Posterior vena cava (tissue), 2 donors: Measurements from ENCODE around the gene POC1B. TPM values are rescaled to one million over a fixed set of nuclear protein-coding genes. Genes with fewer than 3 reads are reported as not detected.

Experiments
- DNase-seq: peaks from one replicate; pipeline ENCODE4 v3.0.0-alpha.2; 2020; ENCODE audit warnings: low spot score
- intact Hi-C, 2 donors: fragments of 100-400 bp; cut with DNase I; formaldehyde crosslinking; loops; one replicate each; pipeline versions ENCODE4 v1.14.1 to v1.14.2; 2022 to 2023
- total RNA-seq, 2 donors: library from RNA; stranded (reverse); fragmentation: NEBNext Ultra II Directional; extraction: Animal tissue kit (Norgen Biotek cat#: 25700); gene quantifications; one replicate each; pipeline ENCODE4 v1.2.1, GENCODE V29; 2021
- donor health status: DM: yes; HTN: yes; CAD: no.
- donor health status: DM: yes; HTN: yes; CAD: no.

The POC1B gene
- total RNA-seq, 2 donors from 2014 or later = 12.3 to 22.1 TPM

- DNase-seq = no peak
- intact Hi-C loops = loop anchor here in 1 of 2 donors (2.0 kb wide), 1 partner anchor 64 kb away; no protein-coding TSS in a partner anchor
These were observed 18.6 kb downstream of the POC1B start for GRCh38 chr12:89507015-89507824.

- intact Hi-C loops = loop anchor here in 1 of 2 donors (2.0 kb wide), 1 partner anchor 65 kb away; no protein-coding TSS in a partner anchor
- DNase-seq = no peak
These were observed 19.8 kb downstream of the POC1B start for GRCh38 chr12:89506050-89506449.

DNA sequence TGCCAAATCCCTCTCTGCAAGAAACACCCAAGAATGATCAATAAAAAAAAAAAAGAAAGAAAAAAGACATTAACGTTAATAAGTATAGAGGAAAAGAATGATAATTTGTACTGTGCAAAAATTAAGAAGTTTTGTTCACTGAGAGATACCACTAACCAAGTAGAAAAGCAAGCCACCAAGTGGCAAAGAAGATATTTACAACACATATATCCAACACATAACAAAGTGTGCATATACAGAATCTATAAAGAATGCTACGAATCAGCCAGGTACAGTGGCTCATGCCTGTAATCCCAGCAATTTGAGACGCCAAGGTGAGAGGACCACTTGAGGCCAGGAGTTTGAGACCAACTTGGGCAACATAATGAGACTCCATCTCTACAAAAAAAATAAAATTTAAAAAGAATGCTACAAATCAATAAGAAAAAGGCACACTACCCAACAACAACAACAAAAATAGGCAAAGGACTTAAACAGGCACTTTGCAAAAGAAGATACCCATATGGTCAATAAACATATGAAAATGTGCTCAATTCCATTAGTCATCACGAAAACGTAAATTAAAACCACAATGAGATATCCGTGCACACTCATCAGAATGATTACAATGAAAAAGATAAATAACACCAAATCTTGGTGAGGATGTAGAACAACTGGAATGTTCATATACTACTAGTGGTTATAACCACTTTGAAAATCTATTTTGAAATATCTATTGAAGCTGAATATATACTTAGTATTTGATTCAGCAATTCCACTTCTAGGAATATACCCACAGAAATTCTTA, 21.1 kb downstream of the POC1B start:
- intact Hi-C loops = no loop called here
- no peak for DNase-seq

DNA sequence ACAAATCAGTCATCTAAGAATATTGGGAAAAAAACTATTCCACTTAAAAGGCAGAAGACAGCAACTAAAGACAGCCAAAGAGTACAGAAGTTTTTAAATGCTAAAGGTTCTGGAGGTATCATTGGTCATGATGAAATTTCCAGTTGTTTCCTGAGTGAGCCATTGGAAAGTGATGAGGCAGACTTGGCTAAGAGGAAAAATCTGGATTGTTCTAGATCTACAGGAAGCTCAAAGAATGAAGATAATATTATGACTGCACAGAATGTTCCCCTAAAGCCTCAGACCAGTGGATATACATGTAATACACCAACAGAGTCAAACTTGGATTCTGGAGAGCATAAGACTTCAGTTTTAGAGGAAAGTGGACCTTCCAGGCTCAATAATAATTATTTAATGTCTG, 24.1 kb downstream of the POC1B start:
- intact Hi-C loops = no loop called here
- no peak for DNase-seq

DNA sequence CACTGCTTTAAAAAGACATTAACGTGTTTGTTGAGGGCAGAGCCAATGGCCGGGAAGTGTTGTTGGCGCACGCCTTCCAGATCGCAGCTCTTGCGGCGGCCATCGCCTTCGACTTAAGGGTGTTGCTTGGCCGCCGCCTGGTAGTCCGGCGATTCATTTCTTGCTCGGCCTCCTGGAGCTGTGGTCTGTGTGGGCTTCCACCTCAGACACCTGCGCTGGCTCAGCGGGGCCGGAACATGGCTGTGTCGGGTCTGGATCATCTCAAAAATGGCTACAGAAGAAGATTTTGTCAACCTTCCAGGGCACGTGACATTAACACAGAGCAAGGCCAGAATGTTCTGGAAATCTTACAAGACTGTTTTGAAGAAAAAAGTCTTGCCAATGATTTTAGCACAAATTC, 26.0 kb downstream of the POC1B start:
- DNase-seq = no peak
- intact Hi-C loops = no loop called here

GRCh38 chr12:89497467-89497866, 28.4 kb downstream of the POC1B start:
- no peak for DNase-seq
- intact Hi-C loops = no loop called here

DNA sequence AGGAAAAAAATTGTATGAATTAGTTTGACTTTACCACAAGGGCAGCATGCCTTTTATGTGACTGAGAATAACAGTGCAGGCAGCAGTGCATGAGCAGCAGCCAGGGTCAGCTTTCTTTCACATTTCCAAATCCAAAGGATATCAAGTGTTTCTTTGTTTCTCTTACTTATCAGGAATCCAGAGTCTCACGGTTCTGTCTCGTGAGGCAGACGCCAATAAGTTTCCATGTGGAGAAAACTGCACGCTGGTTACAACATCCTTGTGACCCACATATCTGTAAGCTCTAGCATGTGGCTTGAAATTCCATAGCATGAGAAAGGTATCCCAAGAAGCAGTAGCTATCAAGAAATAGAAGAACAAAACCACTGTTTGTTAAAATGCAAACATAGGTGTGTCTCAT, 28.8 kb downstream of the POC1B start:
- intact Hi-C loops = no loop called here
- no peak for DNase-seq

GRCh38 chr12:89494411-89495231, 31.2 kb downstream of the POC1B start:
- intact Hi-C loops = no loop called here
- DNase-seq = no peak

DNA sequence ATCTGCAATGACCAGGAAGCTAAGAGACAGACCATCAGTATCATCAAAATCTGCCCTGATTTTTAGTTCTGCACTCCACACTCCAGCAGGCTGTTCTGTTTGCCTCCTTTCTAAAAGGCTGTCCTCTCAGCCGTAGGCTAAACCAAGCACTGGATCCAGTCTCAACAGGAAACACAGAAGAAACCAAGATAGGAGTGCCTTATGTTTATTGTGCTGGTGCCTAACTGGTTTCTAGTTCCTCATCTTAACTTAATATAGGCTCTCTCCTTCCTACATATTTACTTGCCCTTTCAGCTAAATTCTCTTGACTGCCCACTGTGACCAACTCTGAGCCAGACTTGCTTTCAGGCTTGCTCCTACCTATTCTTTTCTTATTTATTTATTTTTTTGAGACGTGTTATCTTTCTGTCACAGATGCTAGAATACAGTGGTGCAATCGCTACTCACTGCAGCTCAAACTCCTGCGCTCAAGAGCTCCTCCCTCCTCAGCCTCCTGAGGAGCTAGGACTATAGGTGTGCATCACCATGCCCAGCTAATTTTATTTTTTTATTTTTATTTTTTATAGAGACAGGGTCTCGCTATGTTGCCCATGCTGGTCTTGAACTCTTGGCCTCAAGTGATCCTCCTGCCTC, 32.1 kb downstream of the POC1B start:
- intact Hi-C loops = no loop called here
- no peak for DNase-seq

DNA sequence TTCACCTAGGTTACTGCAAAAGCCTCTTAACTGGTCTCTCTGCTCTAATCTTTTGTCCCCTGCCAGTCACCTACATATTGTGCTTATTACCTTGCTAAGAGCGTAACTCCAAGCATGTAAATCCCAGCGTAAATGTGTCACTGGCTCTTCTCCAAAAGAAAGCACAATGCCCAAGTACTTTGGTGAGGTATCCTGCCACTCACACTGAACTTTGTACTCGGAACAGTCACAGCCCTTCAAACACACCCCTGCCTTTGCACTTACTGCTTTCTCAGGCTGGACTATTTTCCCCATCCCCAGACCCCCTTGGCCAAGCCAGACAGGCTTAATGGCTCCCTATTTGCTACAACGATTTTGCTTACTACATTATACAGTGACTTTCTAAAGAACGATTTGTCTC, 33.0 kb downstream of the POC1B start:
- no peak for DNase-seq
- intact Hi-C loops = no loop called here

DNA sequence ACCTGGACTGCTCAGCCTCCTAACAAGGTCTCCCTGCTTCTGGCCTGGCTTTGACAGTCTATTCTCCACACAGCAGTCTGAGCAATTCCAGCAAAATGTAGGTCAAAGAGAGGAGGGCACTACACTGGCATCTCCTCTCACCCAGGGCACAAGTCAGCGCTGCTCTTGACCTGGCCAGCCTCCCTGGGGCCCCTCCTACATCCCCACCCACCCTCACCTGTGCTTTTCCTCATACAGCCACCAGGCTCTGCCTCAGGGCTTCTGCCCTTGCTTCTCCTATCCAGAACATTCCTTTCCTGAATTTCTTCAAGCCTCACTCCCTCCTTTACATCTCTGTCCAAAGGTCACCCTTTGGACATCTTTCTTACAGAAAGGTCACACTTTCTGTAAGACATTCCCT, 34.9 kb downstream of the POC1B start:
- intact Hi-C loops = no loop called here
- DNase-seq = no peak

GRCh38 chr12:89486264-89486663, 39.6 kb downstream of the POC1B start:
- no peak for DNase-seq
- intact Hi-C loops = no loop called here

DNA sequence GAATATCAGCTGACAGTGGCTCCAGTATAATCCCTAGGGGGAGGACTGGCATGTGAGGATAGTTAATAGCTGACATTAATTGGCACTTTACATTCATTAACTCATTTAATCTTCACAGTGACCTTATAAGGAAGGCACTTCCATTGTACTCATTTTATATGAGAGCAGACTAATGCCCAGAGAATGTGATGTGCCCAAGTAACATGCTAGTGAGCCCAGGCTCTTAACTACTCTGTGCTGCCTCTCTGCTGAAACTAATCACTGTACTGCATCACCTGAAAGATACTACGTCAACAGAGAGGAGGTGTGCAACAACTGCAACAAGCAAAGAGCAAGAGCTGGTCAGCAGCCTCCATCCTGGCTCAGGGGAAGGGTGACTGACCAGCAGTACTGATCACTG, 41.4 kb downstream of the POC1B start:
- DNase-seq = no peak
- intact Hi-C loops = no loop called here

- intact Hi-C loops = no loop called here
- no peak for DNase-seq
These were observed 44.5 kb downstream of the POC1B start for GRCh38 chr12:89481213-89481914.

- intact Hi-C loops = loop anchor here (5.0 to 10.0 kb wide), 2 partner anchors 45 to 1267 kb away; partner anchors contain the start of genes GALNT4 (in 1 of the 2) and POC1B (in 1 of the 2)
These were observed 45.9 kb downstream of the POC1B start for GRCh38 chr12:89479982-89480381.

GRCh38 chr12:89477633-89478279, 48.1 kb downstream of the POC1B start:
- DNase-seq = no peak
- intact Hi-C loops = loop anchor here (5.0 to 10.0 kb wide), 2 partner anchors 47 to 1270 kb away; partner anchors contain the start of genes GALNT4 (in 1 of the 2) and POC1B (in 1 of the 2)

More at GRCh38 chr12:89479982-89480381, 45.9 kb downstream of the POC1B start:
- no peak for DNase-seq

DNA sequence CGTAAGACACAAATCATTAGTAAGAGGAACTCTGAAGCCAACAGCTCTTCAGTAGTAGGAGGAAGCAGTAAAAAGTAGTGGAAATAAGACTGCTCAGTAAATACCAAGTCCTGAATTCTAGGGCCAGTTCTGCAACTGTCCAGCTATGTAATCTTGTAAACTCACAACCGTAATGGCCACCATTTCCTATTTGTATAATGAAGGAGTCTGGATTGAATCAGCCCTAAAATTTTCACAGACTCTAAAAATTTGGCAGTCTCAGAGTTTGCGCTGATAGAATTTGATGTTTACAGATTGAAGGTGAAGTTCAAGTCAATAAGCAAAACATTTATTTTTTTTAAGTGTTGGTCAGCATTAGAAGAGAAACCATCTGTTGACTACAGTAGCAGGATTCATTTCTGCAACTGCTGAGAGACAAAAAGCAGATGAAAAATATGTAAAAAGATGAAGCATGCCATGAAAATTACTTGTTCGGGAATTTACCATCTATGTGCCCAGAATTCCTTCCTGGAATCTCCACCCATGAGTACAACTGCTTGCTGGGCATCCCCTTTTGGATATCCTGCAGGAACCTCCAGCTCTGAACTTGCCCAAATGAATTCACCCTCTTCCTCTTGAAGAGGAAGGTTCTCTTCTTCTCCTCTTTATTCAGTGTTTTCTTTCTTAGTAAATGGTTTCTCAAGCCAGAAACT, 48.8 kb downstream of the POC1B start:
- intact Hi-C loops = loop anchor here (5.0 to 10.0 kb wide), 2 partner anchors 48 to 1270 kb away; partner anchors contain the start of genes GALNT4 (in 1 of the 2) and POC1B (in 1 of the 2)
- DNase-seq = no peak
